SK-N-SH (cell line): ENCODE results near the gene CTRB1. TPM values are rescaled to one million over a fixed set of nuclear protein-coding genes. Genes with fewer than 3 reads are reported as not detected.

Experiments used
- CTCF ChIA-PET: fragments of 300-600, 350-600 bp; formaldehyde crosslinking; extraction: SDS; loops from one replicate; lab custom pipeline; 2021; lab: Yijun Ruan, JAX
- POLR2A ChIA-PET: fragments of 350-600 bp; sonication (Branson Sonifier 250); formaldehyde crosslinking; extraction: SDS; loops from one replicate; lab custom pipeline; 2020; ENCODE audit warnings: antibody characterized with exemption, inconsistent platforms; lab: Yijun Ruan, JAX
- DNase-seq: peaks from one replicate; pipeline ENCODE4 v3.0.0; 2012
- H2AFZ ChIP-seq: fragments of 200-600 bp; sonication (generic); 2 replicates; pipeline ENCODE4 v1.8.1; 2016; ENCODE audit warnings: antibody characterized with exemption, mild to moderate bottlenecking, low read depth
- H3F3A ChIP-seq: fragments of 200-600 bp; sonication (generic); replicated peaks from 2 replicates; pipeline ENCODE3; 2016; ENCODE audit warnings: antibody characterized with exemption, mild to moderate bottlenecking; ENCODE audit not compliant: insufficient read depth
- H3K27ac ChIP-seq, 2 experiments: fragments of 200-500 bp in 1 of 2; fragments of 200-600 bp in 1 of 2; sonication (Bioruptor generic) in 1 of 2; sonication (generic), shearing (Covaris generic) in 1 of 2; 2 replicates each; pipeline versions ENCODE4 v1.5.1 to v1.6.1; 2014 to 2016; ENCODE audit warnings: low read depth in 2 of 2, inconsistent platforms in 1 of 2, low read length in 1 of 2, mild to moderate bottlenecking in 1 of 2, mixed read lengths in 1 of 2
- H3K27me3 ChIP-seq: fragments of 200-600 bp; sonication (generic), shearing (Covaris generic); 2 replicates; pipeline ENCODE4 v1.6.1; 2016; ENCODE audit warnings: mixed run types; ENCODE audit not compliant: insufficient read depth
- H3K36me3 ChIP-seq, 2 experiments: fragments of 200-500 bp in 1 of 2; fragments of 200-600 bp in 1 of 2; sonication (Bioruptor generic) in 1 of 2; sonication (generic) in 1 of 2; replicated peaks in 1 of 2; 2 replicates each; pipeline versions ENCODE3 to v1.5.1; 2014 to 2016; ENCODE audit warnings: low read length in 1 of 2, mild to moderate bottlenecking in 1 of 2; ENCODE audit not compliant: insufficient read depth in 2 of 2, control insufficient read depth in 1 of 2
- H3K4me1 ChIP-seq, 2 experiments: fragments of 200-500 bp in 1 of 2; fragments of 200-600 bp in 1 of 2; sonication (Bioruptor generic) in 1 of 2; sonication (generic), shearing (Covaris generic) in 1 of 2; 2 replicates each; pipeline versions ENCODE4 v1.5.1 to v1.6.1; 2014 to 2016; ENCODE audit warnings: low read depth in 1 of 2, low read length in 1 of 2, mixed run types in 1 of 2; ENCODE audit not compliant: insufficient read depth in 2 of 2, control insufficient read depth in 1 of 2
- H3K4me2 ChIP-seq: fragments of 200-600 bp; sonication (generic), shearing (Covaris generic); 2 replicates; pipeline ENCODE4 v1.6.1; 2017; ENCODE audit warnings: mixed run types
- H3K4me3 ChIP-seq, 2 experiments: fragments of 200-500 bp in 1 of 2; fragments of 200-600 bp in 1 of 2; sonication (Bioruptor generic) in 1 of 2; sonication (generic), shearing (Covaris generic) in 1 of 2; 2 replicates each; pipeline versions ENCODE4 v1.5.1 to v1.8.1; 2014 to 2016; ENCODE audit warnings: low read depth in 2 of 2, inconsistent platforms in 1 of 2, low read length in 1 of 2, mild to moderate bottlenecking in 1 of 2, mixed read lengths in 1 of 2, moderate library complexity in 1 of 2
- H3K79me2 ChIP-seq: fragments of 200-600 bp; sonication (generic); 2 replicates; pipeline ENCODE4 v1.8.1; 2017; ENCODE audit warnings: mild to moderate bottlenecking; ENCODE audit not compliant: insufficient read depth
- H3K9ac ChIP-seq: fragments of 200-600 bp; sonication (generic); 2 replicates; pipeline ENCODE4 v1.6.1; 2017; ENCODE audit warnings: mixed run types
- H3K9me2 ChIP-seq: fragments of 200-600 bp; sonication (generic); 2 replicates; pipeline ENCODE4 v1.6.1; 2017; ENCODE audit warnings: mixed run types
- H3K9me3 ChIP-seq: fragments of 200-600 bp; sonication (generic); 2 replicates; pipeline ENCODE4 v1.6.1; 2017; ENCODE audit warnings: mixed run types, mild to moderate bottlenecking, moderate library complexity
- H4K20me1 ChIP-seq: fragments of 200-600 bp; sonication (generic); 2 replicates; pipeline ENCODE4 v1.6.1; 2017; ENCODE audit warnings: mild to moderate bottlenecking, mixed run types; ENCODE audit not compliant: insufficient read depth
- EP300 ChIP-seq, 2 experiments: IDR thresholded peaks; 2 replicates each; pipeline versions ENCODE4 v1.4.0 to v1.6.1; 2012; ENCODE audit warnings: borderline replicate concordance in 1 of 2, low read depth in 1 of 2, low read length in 1 of 2
- FOSL2 ChIP-seq: IDR thresholded peaks from 2 replicates; pipeline ENCODE4 v1.4.0; 2012; ENCODE audit warnings: low read depth, mild to moderate bottlenecking, moderate library complexity, borderline replicate concordance
- FOXJ3 ChIP-seq: sonication (generic); formaldehyde crosslinking; IDR thresholded peaks from 2 replicates; pipeline ENCODE4 v1.5.1; 2020; ENCODE audit warnings: mild to moderate bottlenecking, missing genetic modification reagents
- MAX ChIP-seq: IDR thresholded peaks from 2 replicates; pipeline ENCODE4 v1.4.0; 2012; ENCODE audit warnings: low read depth
- MXI1 ChIP-seq: IDR thresholded peaks from 2 replicates; pipeline ENCODE4 v1.6.1; 2012; ENCODE audit warnings: mild to moderate bottlenecking, low read depth, low read length, improper control_type of control experiment
- NFIC ChIP-seq: IDR thresholded peaks from 2 replicates; pipeline ENCODE4 v1.4.0; 2012; ENCODE audit warnings: borderline replicate concordance
- PBX3 ChIP-seq: IDR thresholded peaks from 2 replicates; pipeline ENCODE4; 2012
- RFX5 ChIP-seq: IDR thresholded peaks from 2 replicates; pipeline ENCODE4 v1.6.1; 2012; ENCODE audit warnings: mild to moderate bottlenecking, improper control_type of control experiment, low read length
- SIN3A ChIP-seq: IDR thresholded peaks from 2 replicates; pipeline ENCODE4 v1.6.1; 2012; ENCODE audit warnings: low read depth, mild to moderate bottlenecking, low read length, moderate library complexity, borderline replicate concordance
- SMC3 ChIP-seq: IDR thresholded peaks from 2 replicates; pipeline ENCODE4 v1.6.1; 2012; ENCODE audit warnings: low read depth, low read length, improper control_type of control experiment
- TAF1 ChIP-seq: IDR thresholded peaks from 2 replicates; pipeline ENCODE4 v1.6.1; 2012; ENCODE audit warnings: low read depth, mild to moderate bottlenecking, low read length, moderate library complexity, borderline replicate concordance
- TCF12 ChIP-seq: IDR thresholded peaks from 2 replicates; pipeline ENCODE4 v1.4.0; 2012
- TEAD4 ChIP-seq: IDR thresholded peaks from 2 replicates; pipeline ENCODE4 v1.4.0; 2012; ENCODE audit warnings: mild to moderate bottlenecking, borderline replicate concordance; ENCODE audit not compliant: insufficient read depth
- YY1 ChIP-seq: IDR thresholded peaks from 2 replicates; pipeline ENCODE4 v1.4.0; 2012; ENCODE audit warnings: low read depth, mild to moderate bottlenecking
- ZBTB33 ChIP-seq: IDR thresholded peaks from 2 replicates; pipeline ENCODE4 v1.4.0; 2012; ENCODE audit warnings: low read depth, borderline replicate concordance
- WGBS: methylation state at CpG from one replicate; pipeline ENCODE4 v1.1.6; 2017; ENCODE audit warnings: low lambda C conversion rate; 5-methylcytosine and 5-hydroxymethylcytosine counted together
- polyA plus RNA-seq, 3 experiments: library from polyadenylated mRNA; depleted of rRNA; stranded (reverse); fragments of >200 nt; gene quantifications; 2 replicates each; pipeline ENCODE4 v1.2.3, GENCODE V29; 2012

Gene CTRB1
- polyA plus RNA-seq, 1 of the 3 experiments (the other 2 are of a cell fraction) = not detected

- TF ChIP-seq PBX3 = no peak
- no peak for TF ChIP-seq SIN3A
- TF ChIP-seq YY1 = no peak
- no peak for TF ChIP-seq EP300 (IDR thresholded peaks at IDR 0.05; ENCODE audit: borderline replicate concordance in 1 of 2, low read depth in 1 of 2, low read length in 1 of 2)
- no peak for TF ChIP-seq SMC3
- TF ChIP-seq NFIC = no peak
- TF ChIP-seq TEAD4 = no peak
- no peak for TF ChIP-seq RFX5
- TF ChIP-seq MAX = no peak
- no peak for TF ChIP-seq FOXJ3 (CRISPR knock-in tag)
- no peak for TF ChIP-seq FOSL2
- TF ChIP-seq MXI1 = no peak
- no peak for TF ChIP-seq ZBTB33
- no peak for TF ChIP-seq TCF12
- TF ChIP-seq TAF1 = no peak
- CTCF ChIA-PET = interaction anchor here (1.1 to 1.7 kb wide), 3 partner anchors 9 to 177 kb away, joined by 3 to 11 read pairs (median 4); no protein-coding TSS in a partner anchor
Observed at GRCh38 chr16:75208242-75208825, 10.5 kb upstream of the CTRB1 start.

More at GRCh38 chr16:75208242-75208825, 10.5 kb upstream of the CTRB1 start:
- Histone ChIP-seq H3K79me2 (no peaks in the 10 kb centered on the region), H4K20me1 (no peaks in the 10 kb centered on the region), H3K4me3 (no peak overlapping the region), H3K9me3 (no peaks in the 10 kb centered on the region), H3F3A (no peaks in the 10 kb centered on the region), H3K4me1 (no peaks in the 10 kb centered on the region), H3K27ac (no peak overlapping the region), H2AFZ (no peak overlapping the region), H3K9me2 (no peaks in the 10 kb centered on the region), H3K36me3 (no peaks in the 10 kb centered on the region), H3K9ac (no peak overlapping the region), H3K4me2 (no peak overlapping the region), H3K27me3 (no peaks in the 10 kb centered on the region)
- no peak for DNase-seq
- WGBS = 81% methylated on average over 11 of the region's 13 CpGs
- POLR2A ChIA-PET = no interaction called here
